PC-3 (cell line): ENCODE results near the gene PAPPA. TPM values are rescaled to one million over a fixed set of nuclear protein-coding genes. Genes with fewer than 3 reads are reported as not detected.

Experiments
- ATAC-seq: fragments of 200-7000 bp; cut with Tn5 transposase; 2 replicates; pipeline ENCODE4 v1.9.1; 2020; ENCODE audit warnings: mild to moderate bottlenecking, moderate library complexity
- BruUV-seq: library from RNA; stranded (reverse); fragments of 400-500 nt; replicated peaks from 2 replicates; lab custom pipeline; 2021; lab: Mats Ljungman, UMichigan
- CTCF ChIA-PET: fragments of 300-600 bp; sonication (Branson Sonifier 250); formaldehyde crosslinking; loops from one replicate; lab custom pipeline; 2022; ENCODE audit warnings: antibody characterized with exemption; lab: Charles Lee
- POLR2A ChIA-PET: fragments of 300-600 bp; sonication (Branson Sonifier 250); formaldehyde crosslinking; loops from one replicate; lab custom pipeline; 2022; ENCODE audit warnings: antibody characterized with exemption; ENCODE audit not compliant: unreplicated experiment; lab: Charles Lee
- DNase-seq: peaks from one replicate; pipeline ENCODE4 v3.0.0-alpha.2; 2015
- H2AFZ ChIP-seq: fragments of 300-600 bp; sonication (generic); 2 replicates; pipeline ENCODE4 v1.6.0; 2016; ENCODE audit warnings: antibody characterized with exemption, low read length
- H3F3A ChIP-seq: fragments of 300-600 bp; sonication (generic); one replicate; pipeline ENCODE4 v1.6.0; 2017; ENCODE audit warnings: antibody characterized with exemption, low read length, control low read depth, mild to moderate bottlenecking; ENCODE audit not compliant: unreplicated experiment
- H3K27ac ChIP-seq: fragments of 300-600 bp; sonication (generic); 2 replicates; pipeline ENCODE4 v1.5.1; 2016; ENCODE audit warnings: mild to moderate bottlenecking, low read length
- H3K27me3 ChIP-seq: fragments of 300-600 bp; sonication (generic); 2 replicates; pipeline ENCODE4 v1.6.1; 2016; ENCODE audit warnings: low read length, mixed read lengths
- H3K36me3 ChIP-seq: fragments of 300-600 bp; sonication (generic); 2 replicates; pipeline ENCODE4 v1.6.1; 2016; ENCODE audit warnings: low read depth, mixed run types, low read length, mixed read lengths
- H3K4me1 ChIP-seq: fragments of 300-600 bp; sonication (generic); 2 replicates; pipeline ENCODE4 v1.5.1; 2016; ENCODE audit warnings: low read length; ENCODE audit not compliant: insufficient read depth
- H3K4me2 ChIP-seq: fragments of 300-600 bp; sonication (generic); 2 replicates; pipeline ENCODE4 v1.6.0; 2016; ENCODE audit warnings: low read length
- H3K4me3 ChIP-seq: fragments of 300-600 bp; sonication (generic); 2 replicates; pipeline ENCODE4 v1.5.1; 2016; ENCODE audit warnings: mild to moderate bottlenecking, low read length, mixed read lengths
- H3K79me2 ChIP-seq: fragments of 300-600 bp; sonication (generic); 2 replicates; pipeline ENCODE4 v1.6.1; 2017; ENCODE audit warnings: low read length, mixed read lengths
- H3K9ac ChIP-seq: fragments of 300-600 bp; sonication (generic); 2 replicates; pipeline ENCODE4 v1.6.0; 2016; ENCODE audit warnings: mild to moderate bottlenecking, low read length
- H3K9me2 ChIP-seq: fragments of 300-600 bp; sonication (generic); replicated peaks from 2 replicates; pipeline ENCODE4 v1.6.1; 2016; ENCODE audit warnings: mixed run types, low read length, mixed read lengths
- H3K9me3 ChIP-seq: fragments of 300-600 bp; sonication (generic); 2 replicates; pipeline ENCODE4 v1.6.1; 2016; ENCODE audit warnings: low read length, mixed read lengths
- H4K20me1 ChIP-seq: fragments of 300-600 bp; sonication (generic); 2 replicates; pipeline ENCODE4 v1.6.1; 2016; ENCODE audit warnings: low read length, mixed read lengths
- EZH2 ChIP-seq: fragments of 300-600 bp; sonication (generic); IDR thresholded peaks from one replicate; pipeline ENCODE4 v1.6.1; 2017; ENCODE audit warnings: antibody characterized with exemption, mild to moderate bottlenecking, low read length; ENCODE audit not compliant: unreplicated experiment
- EZH2phosphoT487 ChIP-seq: fragments of 300-600 bp; sonication (generic); IDR thresholded peaks from 2 replicates; pipeline ENCODE4 v1.6.1; 2018; ENCODE audit warnings: mild to moderate bottlenecking, antibody characterized with exemption, low read length, borderline replicate concordance
- intact Hi-C: fragments of 100-400 bp; cut with micrococcal nuclease; formaldehyde crosslinking; loops from 2 replicates; pipeline ENCODE4 v1.9.0; 2023
- total RNA-seq: library from RNA; depleted of rRNA; stranded (reverse); fragments of >200 nt; gene quantifications from 2 replicates; pipeline ENCODE4 v1.2.3, GENCODE V29; 2014
- TF ChIP-seq, protein P1 (sequence below): fragments of 300-600 bp; sonication (generic); conservative IDR thresholded peaks from 2 replicates; pipeline ENCODE4 v1.5.1; 2017; ENCODE audit warnings: antibody characterized with exemption, low read depth, mild to moderate bottlenecking, low read length

PAPPA gene
- total RNA-seq, 1 experiment from 2014 or later: not detected

DNA sequence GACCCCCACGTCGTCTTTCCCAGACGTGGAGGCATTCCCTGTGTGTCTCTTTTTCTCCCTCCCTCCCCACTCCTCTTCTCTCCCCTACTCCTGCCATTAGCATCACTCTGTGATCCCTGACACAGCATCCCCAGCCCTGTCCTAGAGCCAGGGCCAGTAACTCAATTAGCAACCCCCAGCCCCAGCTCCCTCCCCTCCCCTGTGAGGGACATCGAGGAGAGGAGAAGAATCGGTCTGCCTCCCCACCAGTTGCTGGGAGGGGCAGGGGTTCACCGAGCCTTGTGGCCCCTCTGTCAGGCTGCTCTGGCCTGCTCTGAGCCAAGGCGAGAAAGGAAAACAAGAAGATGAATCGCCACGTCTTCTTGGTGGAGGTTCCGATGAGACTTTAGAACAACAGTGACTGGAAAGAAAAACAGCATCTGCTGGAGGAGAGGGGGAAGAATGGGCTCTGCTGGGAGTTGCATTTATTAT is 123.1 kb downstream of the PAPPA start:
- Histone ChIP-seq H3K9ac (no peak overlapping the region), H3K4me1 (no peaks in the 10 kb centered on the region), H3K4me3 (no peak overlapping the region), H3K4me2 (no peak overlapping the region), H3F3A (no peaks in the 10 kb centered on the region), H4K20me1 (no peaks in the 10 kb centered on the region), H3K79me2 (no peaks in the 10 kb centered on the region), H3K27me3 (peaks cover 29% of the 10 kb centered on the region), H3K27ac (no peak overlapping the region), H3K9me2 (no peaks in the 10 kb centered on the region), H3K36me3 (no peaks in the 10 kb centered on the region), H2AFZ (no peak overlapping the region), H3K9me3 (no peaks in the 10 kb centered on the region)
- intact Hi-C loops: no loop called here
- no peak for ATAC-seq
- TF ChIP-seq EZH2: no peak
- BruUV-seq: no TSS peak
- ChIA-PET POLR2A (no interaction called here), CTCF (no interaction called here)
- no peak for DNase-seq

DNA sequence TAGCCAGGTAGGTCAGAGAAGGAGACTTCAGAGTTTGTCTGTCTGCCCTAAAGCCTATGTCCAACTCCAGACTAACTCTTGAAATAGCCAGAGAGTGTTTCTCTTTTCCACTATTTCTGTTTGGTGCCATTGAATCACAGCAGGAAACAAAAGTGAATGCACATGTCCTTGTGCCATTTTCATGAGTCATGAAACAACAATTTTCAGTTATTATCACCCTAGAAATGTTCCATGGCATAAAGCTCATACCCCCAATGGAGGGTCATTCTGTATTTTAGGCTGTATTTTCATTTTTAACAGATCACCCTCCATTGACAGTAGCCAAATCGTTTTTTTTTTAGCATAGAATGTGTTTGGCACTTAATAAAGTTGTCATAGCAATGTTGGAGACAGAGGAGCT is 124.7 kb downstream of the PAPPA start:
- DNase-seq: no peak
- BruUV-seq: no TSS peak
- no peaks in the 10 kb centered on the region for H3K4me1 ChIP-seq

DNA sequence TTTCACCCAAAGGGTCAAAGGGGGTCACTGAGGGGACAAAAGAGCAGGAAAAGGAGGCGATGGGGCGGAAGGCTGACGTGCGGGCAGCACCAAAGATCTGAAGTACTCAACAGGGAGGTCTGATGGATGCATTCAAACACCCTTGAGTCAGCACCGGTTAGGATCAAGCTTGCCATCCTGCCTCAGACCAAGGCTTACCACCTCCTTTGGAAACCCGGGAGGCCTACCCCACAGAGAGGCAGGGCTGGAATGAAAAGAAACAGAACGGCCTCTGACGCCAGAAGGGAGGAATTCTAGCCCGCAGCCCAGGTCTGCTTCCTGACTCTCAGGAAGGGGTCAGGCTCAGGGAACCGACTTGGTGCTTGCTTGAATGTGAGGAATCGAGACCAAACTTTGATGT is 125.6 kb downstream of the PAPPA start:
- Histone ChIP-seq H3K36me3 (no peaks in the 10 kb centered on the region), H4K20me1 (no peaks in the 10 kb centered on the region), H3K9ac (no peak overlapping the region), H2AFZ (no peak overlapping the region), H3K4me2 (no peak overlapping the region), H3K9me3 (no peaks in the 10 kb centered on the region), H3K27ac (no peak overlapping the region), H3K4me3 (no peak overlapping the region), H3K79me2 (no peaks in the 10 kb centered on the region), H3K27me3 (peaks cover 23% of the 10 kb centered on the region), H3K4me1 (no peaks in the 10 kb centered on the region), H3K9me2 (no peaks in the 10 kb centered on the region), H3F3A (no peaks in the 10 kb centered on the region)
- TF ChIP-seq EZH2: no peak
- intact Hi-C loops: no loop called here
- no TSS peak for BruUV-seq
- DNase-seq (no peak), ATAC-seq (no peak)
- ChIA-PET POLR2A (no interaction called here), CTCF (no interaction called here)

More for the DNA sequence above, 124.7 kb downstream of the PAPPA start:
- Histone ChIP-seq H3K36me3 (no peaks in the 10 kb centered on the region), H3K4me2 (no peak overlapping the region), H3K9me2 (no peaks in the 10 kb centered on the region), H4K20me1 (no peaks in the 10 kb centered on the region), H3K27me3 (peaks cover 26% of the 10 kb centered on the region), H3F3A (no peaks in the 10 kb centered on the region), H3K9me3 (no peaks in the 10 kb centered on the region), H3K27ac (no peak overlapping the region), H3K79me2 (no peaks in the 10 kb centered on the region), H3K9ac (no peak overlapping the region), H2AFZ (no peak overlapping the region), H3K4me3 (no peak overlapping the region)
- ChIA-PET POLR2A (no interaction called here), CTCF (no interaction called here)
- TF ChIP-seq EZH2 (no peak), EZH2phosphoT487 (no peak)
- TF ChIP-seq, protein P1, sequence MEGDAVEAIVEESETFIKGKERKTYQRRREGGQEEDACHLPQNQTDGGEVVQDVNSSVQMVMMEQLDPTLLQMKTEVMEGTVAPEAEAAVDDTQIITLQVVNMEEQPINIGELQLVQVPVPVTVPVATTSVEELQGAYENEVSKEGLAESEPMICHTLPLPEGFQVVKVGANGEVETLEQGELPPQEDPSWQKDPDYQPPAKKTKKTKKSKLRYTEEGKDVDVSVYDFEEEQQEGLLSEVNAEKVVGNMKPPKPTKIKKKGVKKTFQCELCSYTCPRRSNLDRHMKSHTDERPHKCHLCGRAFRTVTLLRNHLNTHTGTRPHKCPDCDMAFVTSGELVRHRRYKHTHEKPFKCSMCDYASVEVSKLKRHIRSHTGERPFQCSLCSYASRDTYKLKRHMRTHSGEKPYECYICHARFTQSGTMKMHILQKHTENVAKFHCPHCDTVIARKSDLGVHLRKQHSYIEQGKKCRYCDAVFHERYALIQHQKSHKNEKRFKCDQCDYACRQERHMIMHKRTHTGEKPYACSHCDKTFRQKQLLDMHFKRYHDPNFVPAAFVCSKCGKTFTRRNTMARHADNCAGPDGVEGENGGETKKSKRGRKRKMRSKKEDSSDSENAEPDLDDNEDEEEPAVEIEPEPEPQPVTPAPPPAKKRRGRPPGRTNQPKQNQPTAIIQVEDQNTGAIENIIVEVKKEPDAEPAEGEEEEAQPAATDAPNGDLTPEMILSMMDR: no peak
- intact Hi-C loops: no loop called here
- no peak for ATAC-seq

DNA sequence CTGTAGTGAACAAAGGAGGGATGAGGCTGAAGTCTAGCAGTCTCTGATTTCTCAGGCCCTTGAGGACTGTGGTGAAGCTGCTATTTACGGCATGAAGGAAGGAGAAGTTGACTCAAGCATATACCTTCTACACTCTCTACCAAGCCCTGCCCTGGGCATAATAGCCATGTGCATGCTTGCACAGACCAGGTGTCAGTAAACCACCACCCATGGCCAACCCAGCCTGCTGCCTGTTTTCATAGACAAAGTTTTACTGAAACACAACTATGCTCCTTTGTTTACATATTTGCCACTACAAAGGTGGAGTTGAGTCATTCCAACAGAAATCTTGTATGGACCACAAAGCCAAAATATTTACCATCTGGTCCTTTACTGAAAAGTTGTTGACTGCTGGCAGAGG is 126.9 kb downstream of the PAPPA start:
- H3K9ac ChIP-seq: no peak overlapping the region
- no peaks in the 10 kb centered on the region for H3K9me2 ChIP-seq
- H3K36me3 ChIP-seq: no peaks in the 10 kb centered on the region
- H3K79me2 ChIP-seq: no peaks in the 10 kb centered on the region
- intact Hi-C loops: no loop called here
- no peaks in the 10 kb centered on the region for H3K4me1 ChIP-seq
- no peaks in the 10 kb centered on the region for H3K9me3 ChIP-seq
- H2AFZ ChIP-seq: no peak overlapping the region
- DNase-seq: peak; percentile 3
- no peak for ATAC-seq
- H3K4me2 ChIP-seq: no peak overlapping the region
- no peaks in the 10 kb centered on the region for H4K20me1 ChIP-seq
- peaks cover 16% of the 10 kb centered on the region; the same call in 1 of the 2 replicates for H3K27me3 ChIP-seq
- CTCF ChIA-PET: no interaction called here
- no peak overlapping the region for H3K4me3 ChIP-seq
- H3K27ac ChIP-seq: no peak overlapping the region
- POLR2A ChIA-PET: no interaction called here
- TF ChIP-seq, protein P1: no peak
- no peak for TF ChIP-seq EZH2phosphoT487
- TF ChIP-seq EZH2: no peak
- no peaks in the 10 kb centered on the region for H3F3A ChIP-seq
- BruUV-seq: no TSS peak
